Measurements from ENCODE around the gene SMAD4. TPM values are rescaled to one million over a fixed set of nuclear protein-coding genes. Genes with fewer than 3 reads are reported as not detected.

Gene SMAD4
- total RNA-seq, 1 experiment from 2014 or later = 96.3 TPM

GRCh38 chr18:51088410-51088809 lies 58.4 kb downstream of the SMAD4 start:
- ChIA-PET CTCF (no interaction called here), RAD21 (ENCODE audit: low non-redundant PET in 1 of 2, low total read pairs in 2 of 2, uncharacterized antibody in 2 of 2, unreplicated experiment in 2 of 2) (no interaction called here), POLR2A (no interaction called here)
- ATAC-seq (no peak), DNase-seq (ENCODE audit: low read depth, low spot score) (no peak)
- Histone ChIP-seq H3K4me1 (ENCODE audit: control insufficient read depth in 1 of 2, insufficient read depth in 2 of 2, low read length in 2 of 2) (peaks cover 0 to 5% of the 10 kb centered on the region in 2 experiments; a peak in 3 of 4 replicates), H2AFZ (ENCODE audit: low read depth, low read length, poor library complexity, severe bottlenecking) (no peak overlapping the region), H3K4me2 (ENCODE audit: low read length) (no peak overlapping the region), H3K9me2 (ENCODE audit: insufficient read depth) (no peaks in the 10 kb centered on the region), H3K36me3 (ENCODE audit: control insufficient read depth in 1 of 2, insufficient read depth in 2 of 2, low read length in 2 of 2) (peaks cover 0 to 23% of the 10 kb centered on the region in 2 experiments; a peak in 2 of 4 replicates), H3K27me3 (ENCODE audit: insufficient read depth, low read length) (no peaks in the 10 kb centered on the region), H3K4me3 (replicated peaks in 1 of 2; ENCODE audit: low read depth in 1 of 2, low read length in 2 of 2) (no peak overlapping the region), H3K79me2 (ENCODE audit: insufficient read depth, low read length) (no peaks in the 10 kb centered on the region), H3K9me3 (ENCODE audit: control insufficient read depth in 1 of 2, insufficient read depth in 1 of 2, low read depth in 1 of 2, low read length in 2 of 2) (no peaks in the 10 kb centered on the region), H4K20me1 (ENCODE audit: insufficient read depth) (no peaks in the 10 kb centered on the region), H3K27ac (ENCODE audit: low read depth, low read length) (no peak overlapping the region), H3K9ac (ENCODE audit: low read length) (no peak overlapping the region)
- TF ChIP-seq SRF (IDR thresholded peaks at IDR 0.05; ENCODE audit: low read depth) = no peak
- BruUV-seq (replicated peaks) = no TSS peak
- intact Hi-C loops (cut with micrococcal nuclease) = no loop called here

GRCh38 chr18:51089691-51090090 lies 59.7 kb downstream of the SMAD4 start:
- H4K20me1 ChIP-seq (ENCODE audit: insufficient read depth) = no peaks in the 10 kb centered on the region
- ChIA-PET POLR2A (no interaction called here), CTCF (no interaction called here), RAD21 (ENCODE audit: low non-redundant PET in 1 of 2, low total read pairs in 2 of 2, uncharacterized antibody in 2 of 2, unreplicated experiment in 2 of 2) (no interaction called here)
- no peaks in the 10 kb centered on the region for H3K9me3 ChIP-seq (ENCODE audit: control insufficient read depth in 1 of 2, insufficient read depth in 1 of 2, low read depth in 1 of 2, low read length in 2 of 2)
- no TSS peak for BruUV-seq (replicated peaks)
- DNase-seq (ENCODE audit: low read depth, low spot score) (no peak), ATAC-seq (no peak)
- no peaks in the 10 kb centered on the region for H3K4me1 ChIP-seq (ENCODE audit: control insufficient read depth in 1 of 2, insufficient read depth in 2 of 2, low read length in 2 of 2)
- no peak overlapping the region for H3K4me3 ChIP-seq (replicated peaks in 1 of 2; ENCODE audit: low read depth in 1 of 2, low read length in 2 of 2)
- no peak overlapping the region for H2AFZ ChIP-seq (ENCODE audit: low read depth, low read length, poor library complexity, severe bottlenecking)
- H3K4me2 ChIP-seq (ENCODE audit: low read length) = no peak overlapping the region
- H3K27ac ChIP-seq (ENCODE audit: low read depth, low read length) = no peak overlapping the region
- intact Hi-C loops (cut with micrococcal nuclease) = no loop called here
- no peaks in the 10 kb centered on the region for H3K79me2 ChIP-seq (ENCODE audit: insufficient read depth, low read length)
- no peaks in the 10 kb centered on the region for H3K9me2 ChIP-seq (ENCODE audit: insufficient read depth)
- TF ChIP-seq SP1 (IDR thresholded peaks at IDR 0.05; ENCODE audit: low read depth) (no peak), EZH2 (IDR thresholded peaks at IDR 0.05) (no peak), MAX (IDR thresholded peaks at IDR 0.05) (no peak), FOSL1 (IDR thresholded peaks at IDR 0.05; ENCODE audit: low read depth) (no peak), ZNF274 (IDR thresholded peaks at IDR 0.05; ENCODE audit: low read depth, low read length) (no peak), YY1 (IDR thresholded peaks at IDR 0.05; ENCODE audit: extremely low read depth, insufficient replicate concordance, low read depth, low read length) (no peak), RAD21 (IDR thresholded peaks at IDR 0.05; ENCODE audit: low read depth) (no peak), CBX3 (IDR thresholded peaks at IDR 0.05; ENCODE audit: low read depth) (no peak), CTCF (IDR thresholded peaks at IDR 0.05 in 2 of 3, conservative IDR thresholded peaks at IDR 0.05 in 1 of 3; ENCODE audit: borderline replicate concordance in 1 of 3, insufficient read depth in 1 of 3, low read depth in 2 of 3, low read length in 2 of 3) (no peak)
- no peak overlapping the region for H3K9ac ChIP-seq (ENCODE audit: low read length)
- no peaks in the 10 kb centered on the region for H3K27me3 ChIP-seq (ENCODE audit: insufficient read depth, low read length)
- peaks cover 0 to 14% of the 10 kb centered on the region in 2 experiments; a peak in 2 of 4 replicates for H3K36me3 ChIP-seq (ENCODE audit: control insufficient read depth in 1 of 2, insufficient read depth in 2 of 2, low read length in 2 of 2)

Data from HCT116 (cell line).